AG04450 (cell line): ENCODE data around the gene PEX11B. TPM values are rescaled to one million over a fixed set of nuclear protein-coding genes. Genes with fewer than 3 reads are reported as not detected.
A peak's percentile ranks its signal among the peaks of the same experiment; 100 is the strongest.
"Not testable (repeated sequence)": the region's sequence is repeated elsewhere in the genome, so short reads cannot be mapped to it uniquely, and the experiment has no call there.

Source experiments
- CTCF ChIA-PET: fragments of 300-600, 350-600 bp; formaldehyde crosslinking; extraction: SDS; loops from one replicate; lab custom pipeline; 2022; ENCODE audit warnings: antibody characterized with exemption, inconsistent platforms; lab: Charles Lee
- POLR2A ChIA-PET: fragments of 350-600 bp; formaldehyde crosslinking; extraction: SDS; loops from one replicate; lab custom pipeline; 2021; ENCODE audit warnings: antibody characterized with exemption, inconsistent platforms; lab: Yijun Ruan, JAX
- DNase-seq: peaks from one replicate; pipeline ENCODE4 v3.0.0-alpha.2; 2011; ENCODE audit warnings: low read depth, low spot score
- H3K27ac ChIP-seq: one replicate; pipeline ENCODE4 v1.5.1; 2012; ENCODE audit warnings: low read depth, low read length, control low read depth
- H3K27me3 ChIP-seq: one replicate; pipeline ENCODE4 v1.6.0; 2012; ENCODE audit warnings: low read length; ENCODE audit not compliant: control insufficient read depth, insufficient read depth
- H3K4me3 ChIP-seq: 2 replicates; pipeline ENCODE4 v1.5.1; 2011; ENCODE audit warnings: mild to moderate bottlenecking, low read depth, low read length, control low read depth
- H3K9me3 ChIP-seq: 2 replicates; pipeline ENCODE4 v1.5.1; 2012; ENCODE audit warnings: low read length; ENCODE audit not compliant: control insufficient read depth, insufficient read depth
- CTCF ChIP-seq: IDR thresholded peaks from 2 replicates; pipeline ENCODE4 v1.5.1; 2011; ENCODE audit warnings: low read depth, low read length, control low read depth, inconsistent platforms
- polyA plus RNA-seq: library from polyadenylated mRNA; depleted of rRNA; stranded (reverse); fragments of >200 nt; gene quantifications from 2 replicates; pipeline ENCODE4 v1.2.3, GENCODE V29; 2011

PEX11B gene
- polyA plus RNA-seq, 1 experiment: 51.1 TPM

GRCh38 chr1:145926686-145927062 is 8.2 kb upstream of the PEX11B start:
- DNase-seq: no peak
- no peak for TF ChIP-seq CTCF
- CTCF ChIA-PET: interaction anchor here (0.6 to 2.2 kb wide), 8 partner anchors 8 to 85 kb away, joined by 3 to 17 read pairs (median 3); partner anchors contain the start of genes PEX11B and PIAS3

GRCh38 chr1:145922266-145922665 is 3.7 kb upstream of the PEX11B start:
- H3K27ac ChIP-seq: no peak overlapping the region
- H3K27me3 ChIP-seq: no peaks in the 10 kb centered on the region
- H3K4me3 ChIP-seq: no peak overlapping the region
- ChIA-PET CTCF (interaction anchor here (1.7 to 3.1 kb wide), 2 partner anchors 12 to 31 kb away, joined by 6 to 23 read pairs; partner anchors contain the start of gene ITGA10), POLR2A (interaction anchor here (0.6 kb wide), 1 partner anchor 10 kb away, joined by 4 read pairs; no protein-coding TSS in a partner anchor)
- no peak for DNase-seq
- H3K9me3 ChIP-seq: no peaks in the 10 kb centered on the region
- no peak for TF ChIP-seq CTCF

More at GRCh38 chr1:145926686-145927062, 8.2 kb upstream of the PEX11B start:
- peak overlapping the region; percentile 80 for H3K27ac ChIP-seq
- POLR2A ChIA-PET: interaction anchor here (0.6 to 2.7 kb wide), 9 partner anchors 8 to 67 kb away, joined by 3 to 21 read pairs (median 9); partner anchors contain the start of genes ANKRD34A, PEX11B, PIAS3 and POLR3GL
- H3K4me3 ChIP-seq: peak overlapping the region; percentile 85
- H3K27me3 ChIP-seq: no peaks in the 10 kb centered on the region
- no peaks in the 10 kb centered on the region for H3K9me3 ChIP-seq

GRCh38 chr1:145920297-145920696 is 1.8 kb upstream of the PEX11B start:
- not testable (repeated sequence) for H3K4me3 ChIP-seq, H3K27me3 ChIP-seq, H3K9me3 ChIP-seq, DNase-seq, H3K27ac ChIP-seq
- CTCF ChIA-PET: interaction anchor here (1.0 kb wide), 1 partner anchor 92 kb away, joined by 7 read pairs; no protein-coding TSS in a partner anchor
- POLR2A ChIA-PET: interaction anchor here (0.6 kb wide), 1 partner anchor 91 kb away, joined by 3 read pairs; no protein-coding TSS in a partner anchor

- H3K4me3 ChIP-seq: peak overlapping the region; percentile 95
- CTCF ChIA-PET: interaction anchor here (1.0 to 1.7 kb wide), 7 partner anchors 8 to 93 kb away, joined by 3 to 10 read pairs (median 4); partner anchors contain the start of genes ITGA10, NUDT17 and RBM8A
- TF ChIP-seq CTCF: no peak
- POLR2A ChIA-PET: interaction anchor here (0.6 to 2.4 kb wide), 9 partner anchors 8 to 167 kb away, joined by 3 to 15 read pairs (median 5); partner anchors contain the start of genes ANKRD34A, ANKRD35, NUDT17 and PIAS3
- no peaks in the 10 kb centered on the region for H3K9me3 ChIP-seq
- peak overlapping the region; percentile 84 for H3K27ac ChIP-seq
- H3K27me3 ChIP-seq: no peaks in the 10 kb centered on the region
- DNase-seq: no peak
Observed at GRCh38 chr1:145918992-145919939, 749 bp upstream of the PEX11B start.

GRCh38 chr1:145917595-145917994 is 922 bp downstream of the PEX11B start:
- CTCF ChIA-PET: no interaction called here
- DNase-seq: no peak
- peak overlapping the region; percentile 95 for H3K4me3 ChIP-seq
- H3K27ac ChIP-seq: no peak overlapping the region
- H3K27me3 ChIP-seq: no peaks in the 10 kb centered on the region
- no peak for TF ChIP-seq CTCF
- POLR2A ChIA-PET: interaction anchor here (1.4 to 2.4 kb wide), 2 partner anchors 10 to 25 kb away, joined by 12 to 15 read pairs; partner anchors contain the start of gene RBM8A
- H3K9me3 ChIP-seq: no peaks in the 10 kb centered on the region
